DOHH2 (cell line): Measurements from ENCODE around the gene ELL2.
"Not testable (repeated sequence)": the region's sequence is repeated elsewhere in the genome, so short reads cannot be mapped to it uniquely, and the experiment has no call there.

Experiments used
- H3F3A ChIP-seq: fragments of 200-600 bp; sonication (generic), shearing (Covaris generic); 2 replicates; pipeline ENCODE4 v1.6.0; 2016; ENCODE audit warnings: antibody characterized with exemption, mild to moderate bottlenecking; ENCODE audit not compliant: control insufficient read depth, insufficient read depth
- H3K27ac ChIP-seq: fragments of 200-600 bp; sonication (generic); 2 replicates; pipeline ENCODE4 v1.5.1; 2014; ENCODE audit warnings: low read depth, mild to moderate bottlenecking, low read length, moderate library complexity
- H3K27me3 ChIP-seq: fragments of 200-600 bp; sonication (generic); 2 replicates; pipeline ENCODE4 v1.6.1; 2014; ENCODE audit warnings: mild to moderate bottlenecking, low read length, mixed read lengths; ENCODE audit not compliant: control insufficient read depth
- H3K36me3 ChIP-seq: fragments of 200-600 bp; sonication (generic); 2 replicates; pipeline ENCODE4 v1.6.1; 2014; ENCODE audit warnings: mild to moderate bottlenecking, low read length, moderate library complexity, mixed read lengths; ENCODE audit not compliant: control insufficient read depth
- H3K4me1 ChIP-seq: fragments of 200-600 bp; sonication (generic); 2 replicates; pipeline ENCODE4 v1.6.1; 2014; ENCODE audit warnings: mild to moderate bottlenecking, low read length, mixed read lengths; ENCODE audit not compliant: control insufficient read depth
- H3K4me2 ChIP-seq: fragments of 200-600 bp; sonication (generic); 2 replicates; pipeline ENCODE4 v1.6.0; 2014; ENCODE audit warnings: mild to moderate bottlenecking, low read length, moderate library complexity
- H3K4me3 ChIP-seq: fragments of 200-600 bp; sonication (generic); 2 replicates; pipeline ENCODE4 v1.5.1; 2014; ENCODE audit warnings: mild to moderate bottlenecking, low read length, mixed read lengths
- H3K79me2 ChIP-seq: fragments of 200-600 bp; sonication (generic); 2 replicates; pipeline ENCODE4 v1.6.1; 2014; ENCODE audit warnings: mild to moderate bottlenecking, low read length, mixed read lengths; ENCODE audit not compliant: control insufficient read depth
- H3K9me2 ChIP-seq: fragments of 200-600 bp; sonication (generic); replicated peaks from 2 replicates; pipeline ENCODE4 v1.6.1; 2014; ENCODE audit warnings: mild to moderate bottlenecking, low read length, mixed read lengths; ENCODE audit not compliant: control insufficient read depth
- H3K9me3 ChIP-seq: fragments of 200-600 bp; sonication (generic); 2 replicates; pipeline ENCODE4 v1.6.1; 2014; ENCODE audit warnings: antibody characterized with exemption, low read length, mixed read lengths; ENCODE audit not compliant: control insufficient read depth, insufficient read depth
- H4K20me1 ChIP-seq: fragments of 200-600 bp; sonication (generic); 2 replicates; pipeline ENCODE4 v1.6.0; 2014; ENCODE audit warnings: low read depth, mild to moderate bottlenecking, antibody characterized with exemption, low read length, moderate library complexity; ENCODE audit not compliant: control insufficient read depth, insufficient read depth
- CTCF ChIP-seq: fragments of 200-600 bp; sonication (generic); IDR thresholded peaks from one replicate; pipeline ENCODE4 v1.5.1; 2014; ENCODE audit warnings: antibody characterized with exemption, mild to moderate bottlenecking, low read depth, low read length; ENCODE audit not compliant: poor library complexity, severe bottlenecking
- EZH2phosphoT487 ChIP-seq: fragments of 200-600 bp; sonication (generic); IDR thresholded peaks from 2 replicates; pipeline ENCODE4 v1.6.1; 2017; ENCODE audit warnings: borderline replicate concordance, mild to moderate bottlenecking, antibody characterized with exemption, low read length, moderate library complexity, mixed read lengths

ELL2 gene

GRCh38 chr5:95870105-95870672, 91.5 kb downstream of the ELL2 start:
- Histone ChIP-seq H3K9me3 (no peaks in the 10 kb centered on the region), H3F3A (no peaks in the 10 kb centered on the region), H3K9me2 (no peaks in the 10 kb centered on the region), H3K36me3 (no peaks in the 10 kb centered on the region), H3K4me2 (no peak overlapping the region), H3K27me3 (0 out of 2 replicates have a peak, but pooled peaks cover 3% of the 10 kb centered on the region), H3K4me3 (no peak overlapping the region), H3K4me1 (peaks cover 9% of the 10 kb centered on the region), H4K20me1 (no peaks in the 10 kb centered on the region), H3K27ac (no peak overlapping the region), H3K79me2 (no peaks in the 10 kb centered on the region)
- no peak for TF ChIP-seq EZH2phosphoT487
- TF ChIP-seq CTCF = no peak

GRCh38 chr5:95869173-95869855, 92.3 kb downstream of the ELL2 start:
- H3K4me3 ChIP-seq, H3K79me2 ChIP-seq, H4K20me1 ChIP-seq, H3K27me3 ChIP-seq, H3K9me3 ChIP-seq, H3K4me1 ChIP-seq, H3K27ac ChIP-seq, H3F3A ChIP-seq, H3K9me2 ChIP-seq, H3K4me2 ChIP-seq, H3K36me3 ChIP-seq: not testable (repeated sequence)

- no peak overlapping the region for H3K4me2 ChIP-seq
- no peak overlapping the region for H3K4me3 ChIP-seq
- H3K27ac ChIP-seq = no peak overlapping the region
- no peaks in the 10 kb centered on the region for H3F3A ChIP-seq
- no peaks in the 10 kb centered on the region for H4K20me1 ChIP-seq
- H3K9me3 ChIP-seq = no peaks in the 10 kb centered on the region
- peaks cover 9% of the 10 kb centered on the region for H3K4me1 ChIP-seq
- H3K79me2 ChIP-seq = no peaks in the 10 kb centered on the region
- TF ChIP-seq CTCF (no peak), EZH2phosphoT487 (no peak)
- H3K36me3 ChIP-seq = no peaks in the 10 kb centered on the region
- no peaks in the 10 kb centered on the region for H3K9me2 ChIP-seq
- no peaks in the 10 kb centered on the region for H3K27me3 ChIP-seq
Measured at GRCh38 chr5:95868136-95868535, 93.5 kb downstream of the ELL2 start.

GRCh38 chr5:95866435-95867040, 95.1 kb downstream of the ELL2 start:
- Histone ChIP-seq H3K4me1 (peaks cover 23% of the 10 kb centered on the region), H3F3A (no peaks in the 10 kb centered on the region), H3K4me3 (no peak overlapping the region), H3K9me2 (no peaks in the 10 kb centered on the region), H3K9me3 (no peaks in the 10 kb centered on the region), H3K27me3 (no peaks in the 10 kb centered on the region), H4K20me1 (no peaks in the 10 kb centered on the region), H3K79me2 (no peaks in the 10 kb centered on the region), H3K36me3 (no peaks in the 10 kb centered on the region), H3K27ac (no peak overlapping the region), H3K4me2 (no peak overlapping the region)
- TF ChIP-seq CTCF = no peak
- no peak for TF ChIP-seq EZH2phosphoT487
